GM18868 (cell line): ENCODE data around the gene TCEANC.

Experiments used
- ATAC-seq: cut with Tn5 transposase; IDR thresholded peaks from one replicate; pipeline ENCODE4 v1.9.1; 2021; ENCODE audit warnings: mild to moderate bottlenecking, moderate library complexity; ENCODE audit not compliant: unreplicated experiment

The TCEANC gene

GRCh38 chrX:13691841-13692371, 39.0 kb downstream of the TCEANC start:
- ATAC-seq, result no peak

GRCh38 chrX:13692771-13693231, 39.9 kb downstream of the TCEANC start:
- ATAC-seq, result no peak

- ATAC-seq, result no peak
Observed at GRCh38 chrX:13693341-13693961, 40.5 kb downstream of the TCEANC start.

GRCh38 chrX:13694359-13694758, 41.4 kb downstream of the TCEANC start:
- no peak for ATAC-seq

GRCh38 chrX:13694983-13695382, 42.0 kb downstream of the TCEANC start:
- no peak for ATAC-seq

GRCh38 chrX:13695601-13696115, 42.7 kb downstream of the TCEANC start:
- no peak for ATAC-seq

GRCh38 chrX:13697455-13697854, 44.5 kb downstream of the TCEANC start:
- ATAC-seq, result peak; percentile 65

GRCh38 chrX:13697976-13698375, 45.0 kb downstream of the TCEANC start:
- peak; percentile 16 for ATAC-seq

GRCh38 chrX:13698432-13698831, 45.5 kb downstream of the TCEANC start:
- no peak for ATAC-seq

GRCh38 chrX:13699183-13699826, 46.4 kb downstream of the TCEANC start:
- peak; percentile 76 for ATAC-seq

- no peak for ATAC-seq
Observed at GRCh38 chrX:13700380-13700779, 47.4 kb downstream of the TCEANC start.

- ATAC-seq, result no peak
Observed at GRCh38 chrX:13702111-13702789, 49.3 kb downstream of the TCEANC start.

- no peak for ATAC-seq
Observed at GRCh38 chrX:13703135-13703534, 50.2 kb downstream of the TCEANC start.

- no peak for ATAC-seq
Observed at GRCh38 chrX:13703589-13703988, 50.6 kb downstream of the TCEANC start.

- no peak for ATAC-seq
Observed at GRCh38 chrX:13711141-13711540, 58.2 kb downstream of the TCEANC start.
